ENCODE measurements around the gene WWC2.

Gene WWC2

DNA sequence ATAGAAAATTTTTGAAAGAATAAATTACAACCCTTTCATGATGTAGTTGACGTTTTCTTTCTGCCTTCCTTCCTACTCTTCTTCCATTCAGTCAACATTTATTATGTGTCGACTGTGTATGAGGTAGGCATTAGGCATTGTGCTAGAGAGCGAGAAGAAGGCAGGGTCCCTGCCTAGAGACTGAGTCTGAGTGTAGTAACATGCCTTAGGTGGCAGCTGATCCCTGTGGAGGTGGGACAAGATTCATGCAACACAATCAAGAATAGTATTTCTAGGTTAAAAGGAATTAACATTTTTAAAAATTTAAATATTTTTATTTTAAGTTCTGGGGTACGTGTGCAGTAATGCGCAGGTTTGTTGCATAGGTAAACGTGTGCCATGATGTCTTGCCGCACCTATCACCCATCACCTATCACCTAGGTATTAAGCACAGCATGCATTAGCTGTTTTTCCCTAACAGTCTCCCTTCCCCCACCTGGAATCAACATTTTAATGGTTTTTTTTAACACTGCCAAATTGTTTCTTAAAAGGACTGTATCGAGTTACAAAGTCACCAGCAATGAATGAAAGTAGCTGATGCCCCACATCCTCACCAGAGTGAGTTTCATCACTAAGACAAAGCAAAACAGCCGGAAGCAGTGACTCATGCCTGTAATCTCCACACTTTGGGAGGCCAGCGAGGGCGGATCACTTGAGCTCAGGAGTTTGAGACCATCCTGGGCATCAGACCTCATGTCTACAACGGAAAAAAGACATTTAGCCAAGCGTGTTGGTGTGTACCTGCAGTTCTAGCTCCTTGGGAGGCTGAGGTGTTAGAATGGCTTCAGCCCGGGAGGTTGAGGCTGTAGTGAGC, 84.0 kb downstream of the WWC2 start (continued):
- TF ChIP-seq ZNF341 (tag by site-specific recombination; IDR thresholded peaks at IDR 0.05; ENCODE audit: low read depth) (no peak), ZNF571 (tag by site-specific recombination; IDR thresholded peaks at IDR 0.05) (no peak), ZSCAN16 (tag by site-specific recombination; IDR thresholded peaks at IDR 0.05) (no peak), ZBTB11 (tag by site-specific recombination; conservative IDR thresholded peaks at IDR 0.05; ENCODE audit: low read depth) (no peak), KLF16 (tag by site-specific recombination; IDR thresholded peaks at IDR 0.05) (no peak), ZEB2 (tag by site-specific recombination; IDR thresholded peaks at IDR 0.05) (peak; percentile 97), ZNF488 (tag by site-specific recombination; IDR thresholded peaks at IDR 0.05) (no peak), ZNF335 (tag by site-specific recombination; conservative IDR thresholded peaks at IDR 0.05) (no peak), RBAK (tag by site-specific recombination; IDR thresholded peaks at IDR 0.05) (no peak), ZNF132 (tag by site-specific recombination; IDR thresholded peaks at IDR 0.05; ENCODE audit: borderline replicate concordance) (no peak), ZNF350 (tag by site-specific recombination; IDR thresholded peaks at IDR 0.05) (no peak), HOXC10 (CRISPR knock-in tag; IDR thresholded peaks at IDR 0.05) (no peak), SP3 (tag by site-specific recombination; IDR thresholded peaks at IDR 0.05) (no peak), WT1 (tag by site-specific recombination; IDR thresholded peaks at IDR 0.05) (peak; percentile 75), ZNF639 (tag by site-specific recombination; IDR thresholded peaks at IDR 0.05) (peak; percentile 68; the same call in 1 of the 2 replicates), ZNF510 (tag by site-specific recombination; IDR thresholded peaks at IDR 0.05; ENCODE audit: insufficient replicate concordance) (no peak), ZNF138 (tag by site-specific recombination; IDR thresholded peaks at IDR 0.05; ENCODE audit: borderline replicate concordance) (no peak), ZNF521 (tag by site-specific recombination; IDR thresholded peaks at IDR 0.05) (no peak), SP2 (tag by site-specific recombination; IDR thresholded peaks at IDR 0.05) (no peak), ZNF19 (tag by site-specific recombination; IDR thresholded peaks at IDR 0.05; ENCODE audit: low read depth) (no peak), ZNF302 (tag by site-specific recombination; IDR thresholded peaks at IDR 0.05; ENCODE audit: low read depth) (no peak), ZNF133 (tag by site-specific recombination; IDR thresholded peaks at IDR 0.05) (no peak), ZNF660 (tag by site-specific recombination; IDR thresholded peaks at IDR 0.05) (peak; percentile 71; the same call in 1 of the 2 replicates), YY2 (tag by site-specific recombination; IDR thresholded peaks at IDR 0.05) (no peak), ZNF26 (tag by site-specific recombination; IDR thresholded peaks at IDR 0.05) (no peak), ZNF626 (tag by site-specific recombination; IDR thresholded peaks at IDR 0.05) (no peak), ZNF211 (tag by site-specific recombination; IDR thresholded peaks at IDR 0.05; ENCODE audit: low read depth) (no peak)
- TF ChIP-seq, protein P1, sequence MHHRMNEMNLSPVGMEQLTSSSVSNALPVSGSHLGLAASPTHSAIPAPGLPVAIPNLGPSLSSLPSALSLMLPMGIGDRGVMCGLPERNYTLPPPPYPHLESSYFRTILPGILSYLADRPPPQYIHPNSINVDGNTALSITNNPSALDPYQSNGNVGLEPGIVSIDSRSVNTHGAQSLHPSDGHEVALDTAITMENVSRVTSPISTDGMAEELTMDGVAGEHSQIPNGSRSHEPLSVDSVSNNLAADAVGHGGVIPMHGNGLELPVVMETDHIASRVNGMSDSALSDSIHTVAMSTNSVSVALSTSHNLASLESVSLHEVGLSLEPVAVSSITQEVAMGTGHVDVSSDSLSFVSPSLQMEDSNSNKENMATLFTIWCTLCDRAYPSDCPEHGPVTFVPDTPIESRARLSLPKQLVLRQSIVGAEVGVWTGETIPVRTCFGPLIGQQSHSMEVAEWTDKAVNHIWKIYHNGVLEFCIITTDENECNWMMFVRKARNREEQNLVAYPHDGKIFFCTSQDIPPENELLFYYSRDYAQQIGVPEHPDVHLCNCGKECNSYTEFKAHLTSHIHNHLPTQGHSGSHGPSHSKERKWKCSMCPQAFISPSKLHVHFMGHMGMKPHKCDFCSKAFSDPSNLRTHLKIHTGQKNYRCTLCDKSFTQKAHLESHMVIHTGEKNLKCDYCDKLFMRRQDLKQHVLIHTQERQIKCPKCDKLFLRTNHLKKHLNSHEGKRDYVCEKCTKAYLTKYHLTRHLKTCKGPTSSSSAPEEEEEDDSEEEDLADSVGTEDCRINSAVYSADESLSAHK (tag by site-specific recombination; IDR thresholded peaks at IDR 0.05) = peak; percentile 76
- TF ChIP-seq, protein P2, sequence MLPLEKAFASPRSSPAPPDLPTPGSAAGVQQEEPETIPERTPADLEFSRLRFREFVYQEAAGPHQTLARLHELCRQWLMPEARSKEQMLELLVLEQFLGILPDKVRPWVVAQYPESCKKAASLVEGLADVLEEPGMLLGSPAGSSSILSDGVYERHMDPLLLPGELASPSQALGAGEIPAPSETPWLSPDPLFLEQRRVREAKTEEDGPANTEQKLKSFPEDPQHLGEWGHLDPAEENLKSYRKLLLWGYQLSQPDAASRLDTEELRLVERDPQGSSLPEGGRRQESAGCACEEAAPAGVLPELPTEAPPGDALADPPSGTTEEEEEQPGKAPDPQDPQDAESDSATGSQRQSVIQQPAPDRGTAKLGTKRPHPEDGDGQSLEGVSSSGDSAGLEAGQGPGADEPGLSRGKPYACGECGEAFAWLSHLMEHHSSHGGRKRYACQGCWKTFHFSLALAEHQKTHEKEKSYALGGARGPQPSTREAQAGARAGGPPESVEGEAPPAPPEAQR (tag by site-specific recombination; IDR thresholded peaks at IDR 0.05) = no peak
